Measurements from ENCODE around the gene SLC2A14. TPM values are rescaled to one million over a fixed set of nuclear protein-coding genes. Genes with fewer than 3 reads are reported as not detected.
"Not testable (repeated sequence)": the region's sequence is repeated elsewhere in the genome, so short reads cannot be mapped to it uniquely, and the experiment has no call there.

The SLC2A14 gene
- total RNA-seq, 4 donors from 2014 or later = not detected

DNA sequence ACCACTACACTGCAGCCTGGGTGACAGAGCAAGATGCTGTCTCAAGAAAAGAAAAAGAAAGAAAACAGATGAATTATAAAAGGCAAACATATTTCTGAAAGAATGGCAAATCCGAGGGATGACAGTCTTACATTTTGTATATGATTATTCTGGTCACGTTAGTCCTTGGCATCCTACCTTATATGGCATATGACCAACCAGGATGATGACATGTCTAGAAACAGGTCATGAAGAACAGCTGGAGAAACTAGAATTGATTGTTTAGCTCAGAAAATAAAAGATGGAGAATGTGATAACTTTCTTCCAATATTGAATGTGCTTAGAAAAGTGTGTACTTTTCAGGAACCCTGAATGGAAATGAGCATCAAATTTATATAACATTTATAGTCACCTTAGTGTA is 19.2 kb downstream of the SLC2A14 start:
- Histone ChIP-seq H3K9me3 (no peaks in the 10 kb centered on the region), H3K27me3 (peaks cover 0 to 27% (median 0%) of the 10 kb centered on the region in 4 donors), H3K36me3 (no peaks in the 10 kb centered on the region), H3K27ac (no peak overlapping the region), H3K4me3 (no peak overlapping the region), H3K4me1 (no peaks in the 10 kb centered on the region)
- intact Hi-C loops (cut with DNase I) = no loop called here
- no peak for TF ChIP-seq POLR2A (IDR thresholded peaks at IDR 0.05)
- TF ChIP-seq, protein P1, sequence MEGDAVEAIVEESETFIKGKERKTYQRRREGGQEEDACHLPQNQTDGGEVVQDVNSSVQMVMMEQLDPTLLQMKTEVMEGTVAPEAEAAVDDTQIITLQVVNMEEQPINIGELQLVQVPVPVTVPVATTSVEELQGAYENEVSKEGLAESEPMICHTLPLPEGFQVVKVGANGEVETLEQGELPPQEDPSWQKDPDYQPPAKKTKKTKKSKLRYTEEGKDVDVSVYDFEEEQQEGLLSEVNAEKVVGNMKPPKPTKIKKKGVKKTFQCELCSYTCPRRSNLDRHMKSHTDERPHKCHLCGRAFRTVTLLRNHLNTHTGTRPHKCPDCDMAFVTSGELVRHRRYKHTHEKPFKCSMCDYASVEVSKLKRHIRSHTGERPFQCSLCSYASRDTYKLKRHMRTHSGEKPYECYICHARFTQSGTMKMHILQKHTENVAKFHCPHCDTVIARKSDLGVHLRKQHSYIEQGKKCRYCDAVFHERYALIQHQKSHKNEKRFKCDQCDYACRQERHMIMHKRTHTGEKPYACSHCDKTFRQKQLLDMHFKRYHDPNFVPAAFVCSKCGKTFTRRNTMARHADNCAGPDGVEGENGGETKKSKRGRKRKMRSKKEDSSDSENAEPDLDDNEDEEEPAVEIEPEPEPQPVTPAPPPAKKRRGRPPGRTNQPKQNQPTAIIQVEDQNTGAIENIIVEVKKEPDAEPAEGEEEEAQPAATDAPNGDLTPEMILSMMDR (IDR thresholded peaks at IDR 0.05) = no peak
- 31 to 45% methylated on average over 2 of the region's 2 CpGs for WGBS, 2 donors
- no peak for DNase-seq

DNA sequence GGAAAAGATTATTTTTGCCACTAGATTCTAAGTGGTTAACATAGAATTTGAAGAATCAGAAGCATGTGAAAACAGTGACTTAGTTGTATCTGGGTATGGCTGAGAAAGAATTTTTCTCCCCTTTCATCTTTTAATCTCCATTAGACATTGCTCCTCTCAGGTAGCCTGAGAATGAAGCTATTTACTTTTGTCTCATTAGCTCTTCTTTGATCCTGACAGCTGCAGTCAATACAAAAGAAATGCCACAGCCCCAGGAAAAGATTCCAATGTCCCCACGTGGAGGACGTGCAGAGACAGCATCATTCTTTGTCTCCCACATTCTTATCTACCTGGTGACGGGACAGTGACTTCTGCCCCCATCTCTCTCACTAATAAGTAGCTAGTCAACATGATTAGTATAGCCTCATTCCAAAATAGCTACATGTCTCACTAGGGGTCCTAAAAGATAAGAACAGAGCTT is 21.1 kb downstream of the SLC2A14 start:
- WGBS, 2 donors = 29 to 51% methylated on average over 3 of the region's 3 CpGs
- H3K36me3 ChIP-seq; H3K4me3 ChIP-seq; H3K9me3 ChIP-seq; H3K4me1 ChIP-seq; H3K27ac ChIP-seq; intact Hi-C loops (cut with DNase I); DNase-seq: not testable (repeated sequence)
- H3K27me3 ChIP-seq = peaks cover 0 to 27% (median 0%) of the 10 kb centered on the region in 4 donors

DNA sequence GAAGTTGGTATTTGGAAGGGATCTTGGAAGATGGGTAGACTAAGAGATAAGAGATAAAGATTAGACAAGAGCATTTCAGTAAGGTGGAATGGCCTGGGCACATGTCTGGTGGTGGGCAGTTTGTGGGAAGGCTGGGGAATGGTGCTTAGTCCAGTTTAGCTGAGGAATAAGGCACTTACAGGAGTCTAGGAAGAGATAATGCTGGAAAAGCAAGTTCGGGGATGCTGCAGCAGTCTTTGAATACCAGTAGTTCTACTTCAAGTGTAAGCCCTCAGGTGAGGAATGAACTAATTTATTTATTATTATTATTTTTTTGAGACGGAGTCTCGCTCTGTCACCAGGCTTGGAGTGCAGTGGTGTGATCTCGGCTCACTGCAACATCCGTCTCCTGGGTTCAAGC is 22.6 kb downstream of the SLC2A14 start:
- DNase-seq; H3K27ac ChIP-seq; H3K9me3 ChIP-seq; H3K36me3 ChIP-seq; H3K4me3 ChIP-seq; intact Hi-C loops (cut with DNase I); H3K4me1 ChIP-seq: not testable (repeated sequence)
- H3K27me3 ChIP-seq = peaks cover 0 to 24% (median 0%) of the 10 kb centered on the region in 4 donors
- 95 to 97% methylated on average over 5 of the region's 5 CpGs for WGBS, 2 donors

DNA sequence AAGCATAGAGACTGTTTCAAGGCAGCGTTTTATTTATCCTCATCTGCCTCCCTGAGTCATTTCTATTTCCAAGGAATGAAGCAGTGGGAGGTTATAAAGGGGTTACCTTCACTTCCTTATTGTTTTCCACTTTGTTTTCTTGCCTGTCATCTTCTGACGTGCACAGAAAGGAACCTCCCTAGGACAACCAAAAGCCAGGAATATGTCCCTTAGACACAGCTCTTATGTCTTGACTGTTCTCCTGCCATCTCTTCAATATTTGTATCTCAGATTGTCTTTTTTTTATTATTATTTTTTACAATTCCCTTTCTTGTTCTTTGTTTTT is 24.7 kb downstream of the SLC2A14 start:
- H3K36me3 ChIP-seq; DNase-seq; H3K4me1 ChIP-seq; H3K4me3 ChIP-seq; intact Hi-C loops (cut with DNase I); H3K9me3 ChIP-seq; H3K27ac ChIP-seq: not testable (repeated sequence)
- peaks cover 0 to 10% (median 0%) of the 10 kb centered on the region in 4 donors for H3K27me3 ChIP-seq
- 0 to 12% methylated on average over 2 of the region's 2 CpGs for WGBS, 2 donors

GRCh38 chr12:7847226-7848097 is 25.3 kb downstream of the SLC2A14 start:
- H3K36me3 ChIP-seq; DNase-seq; H3K4me1 ChIP-seq; H3K27me3 ChIP-seq; H3K4me3 ChIP-seq; H3K27ac ChIP-seq; H3K9me3 ChIP-seq; intact Hi-C loops (cut with DNase I): not testable (repeated sequence)
- 2 to 13% methylated on average over 2 to 4 of the region's 4 CpGs for WGBS, 2 donors

DNA sequence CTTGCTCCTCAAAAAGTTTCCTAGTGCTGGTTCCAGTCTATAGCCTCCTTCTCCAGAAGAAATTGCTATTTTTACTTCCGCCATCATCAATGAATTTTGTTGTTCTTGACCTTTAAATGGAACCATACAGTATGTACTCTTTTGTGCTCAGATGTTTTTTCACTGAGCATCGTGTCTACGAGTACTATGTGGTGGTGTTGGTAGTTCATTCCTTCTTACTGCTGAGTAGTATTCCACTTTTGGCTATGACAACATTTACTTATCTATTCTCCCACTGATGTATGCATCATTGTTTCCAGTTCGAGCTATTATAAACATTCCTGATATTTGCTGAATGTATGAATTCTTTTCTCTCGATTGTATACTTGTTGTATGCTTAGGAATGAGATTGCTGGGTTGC is 28.6 kb downstream of the SLC2A14 start:
- 50 to 56% methylated on average over 5 of the region's 5 CpGs for WGBS, 2 donors
- Histone ChIP-seq H3K4me1 (no peaks in the 10 kb centered on the region), H3K4me3 (no peak overlapping the region), H3K27ac (no peak overlapping the region), H3K9me3 (no peaks in the 10 kb centered on the region), H3K36me3 (no peaks in the 10 kb centered on the region), H3K27me3 (peaks cover 0 to 9% (median 0%) of the 10 kb centered on the region in 4 donors)
- intact Hi-C loops (cut with DNase I) = no loop called here
- DNase-seq = no peak
- TF ChIP-seq, protein P1 (IDR thresholded peaks at IDR 0.05) = no peak
- no peak for TF ChIP-seq POLR2A (IDR thresholded peaks at IDR 0.05)

DNA sequence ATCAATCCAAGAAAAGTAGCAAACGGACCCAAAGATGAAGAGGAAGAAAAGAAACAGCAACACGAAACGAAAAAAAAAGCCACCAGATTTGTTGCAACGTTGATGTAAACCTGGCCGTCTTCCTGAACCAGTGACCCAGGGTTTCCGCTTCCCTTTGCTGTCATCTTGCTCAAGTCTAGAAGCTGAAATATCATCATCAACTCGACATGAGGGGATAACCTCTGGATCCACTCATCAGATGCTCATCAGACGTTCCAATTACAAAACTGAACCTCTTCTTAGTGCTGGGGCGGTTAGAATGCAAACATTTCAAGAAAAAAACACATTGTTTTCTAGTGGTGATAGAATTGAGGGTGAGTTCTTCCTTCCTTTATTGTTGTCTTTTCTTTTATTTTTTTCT is 29.1 kb downstream of the SLC2A14 start:
- DNase-seq; H3K27me3 ChIP-seq; H3K36me3 ChIP-seq; intact Hi-C loops (cut with DNase I); H3K9me3 ChIP-seq; H3K27ac ChIP-seq; H3K4me3 ChIP-seq; H3K4me1 ChIP-seq: not testable (repeated sequence)
- WGBS, 2 donors = 29 to 31% methylated on average over 3 of the region's 9 CpGs

DNA sequence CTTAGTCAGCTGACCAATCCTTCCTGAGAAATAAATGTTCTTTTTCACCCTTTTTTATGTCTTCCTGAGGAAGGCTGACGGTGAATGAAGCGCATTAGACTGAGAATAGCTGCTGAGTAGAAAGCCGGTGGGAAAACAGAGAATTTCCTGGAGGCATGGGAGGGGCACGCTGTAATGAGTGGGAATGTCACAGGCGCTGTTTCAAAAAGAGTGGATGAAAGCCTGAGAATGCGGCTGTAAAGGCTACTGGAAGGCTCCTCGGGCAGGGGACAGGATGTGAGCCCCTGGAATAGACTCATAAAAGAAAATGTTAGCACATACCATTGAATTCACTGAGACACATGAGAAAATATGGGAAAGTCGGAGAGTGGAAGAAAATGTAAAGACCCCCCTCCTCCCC is 29.6 kb downstream of the SLC2A14 start:
- H3K36me3 ChIP-seq; DNase-seq; intact Hi-C loops (cut with DNase I); H3K27me3 ChIP-seq; H3K27ac ChIP-seq; H3K9me3 ChIP-seq; H3K4me1 ChIP-seq; H3K4me3 ChIP-seq: not testable (repeated sequence)
- WGBS, 2 donors = 25 to 36% methylated on average over 3 to 4 of the region's 8 CpGs

- intact Hi-C loops (cut with DNase I) = not testable (repeated sequence)
- 92 to 99% methylated on average over 5 to 9 of the region's 9 CpGs for WGBS, 2 donors
Observed at GRCh38 chr12:7842444-7842843, 30.3 kb downstream of the SLC2A14 start.

GRCh38 chr12:7839848-7840247 is 32.9 kb downstream of the SLC2A14 start:
- H3K4me1 ChIP-seq; H3K9me3 ChIP-seq; H3K4me3 ChIP-seq; DNase-seq; H3K27me3 ChIP-seq; H3K36me3 ChIP-seq; intact Hi-C loops (cut with DNase I); H3K27ac ChIP-seq: not testable (repeated sequence)
- 72 to 75% methylated on average over 5 to 7 of the region's 7 CpGs for WGBS, 2 donors

More at GRCh38 chr12:7842444-7842843, 30.3 kb downstream of the SLC2A14 start:
- not testable (repeated sequence) for H3K9me3 ChIP-seq, DNase-seq, H3K4me3 ChIP-seq, H3K4me1 ChIP-seq, H3K27me3 ChIP-seq, H3K27ac ChIP-seq, H3K36me3 ChIP-seq

- H3K36me3 ChIP-seq; DNase-seq; intact Hi-C loops (cut with DNase I); H3K9me3 ChIP-seq; H3K27me3 ChIP-seq; H3K4me1 ChIP-seq; H3K4me3 ChIP-seq; H3K27ac ChIP-seq: not testable (repeated sequence)
- 28 to 39% methylated on average over 6 to 8 of the region's 10 CpGs for WGBS, 2 donors
Observed at GRCh38 chr12:7839226-7839625, 33.5 kb downstream of the SLC2A14 start.
